Stimulated activated CD4-positive, alpha-beta T cell treated with anti-CD3 and anti-CD28 coated beads, Interleukin-2, amount 100 ng/mL, for 24 hours (primary cell): ENCODE measurements around the gene COL4A4.

Experiments used
- DNase-seq, 2 donors: peaks; one replicate each; pipeline ENCODE4 v3.0.0-alpha.2; 2020

The COL4A4 gene

DNA sequence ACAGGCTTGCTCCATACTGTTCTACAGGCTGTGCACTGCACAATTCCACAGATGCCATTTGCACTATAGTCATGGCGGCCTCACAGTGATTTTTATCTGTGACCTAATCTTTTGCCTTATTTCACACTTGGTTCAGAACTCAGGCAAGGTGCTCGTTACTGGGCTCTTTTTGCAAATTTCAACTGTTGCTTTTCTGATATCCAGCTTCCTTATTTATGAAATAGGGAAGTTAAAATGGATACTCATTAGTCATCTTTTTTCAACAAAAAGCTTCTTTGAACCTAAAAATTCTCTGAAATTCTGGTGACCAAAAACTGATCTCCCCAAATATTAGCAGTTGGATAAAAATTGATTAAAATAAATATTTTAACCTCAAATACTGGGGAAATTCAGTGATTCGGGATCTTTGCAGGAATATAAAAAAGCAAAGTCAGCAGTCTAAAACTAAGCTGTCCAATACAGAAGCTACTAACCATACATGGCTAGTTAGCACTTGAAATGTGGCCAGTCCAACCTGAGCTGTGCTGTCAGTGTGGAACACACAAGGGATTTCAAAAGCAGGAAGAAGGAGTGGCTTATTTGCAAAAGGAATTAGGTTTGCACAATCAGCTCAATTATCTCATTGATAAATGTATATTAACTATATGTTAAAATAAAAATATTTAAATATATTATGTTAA lies 134.4 kb downstream of the COL4A4 start:
- no peak for DNase-seq

DNA sequence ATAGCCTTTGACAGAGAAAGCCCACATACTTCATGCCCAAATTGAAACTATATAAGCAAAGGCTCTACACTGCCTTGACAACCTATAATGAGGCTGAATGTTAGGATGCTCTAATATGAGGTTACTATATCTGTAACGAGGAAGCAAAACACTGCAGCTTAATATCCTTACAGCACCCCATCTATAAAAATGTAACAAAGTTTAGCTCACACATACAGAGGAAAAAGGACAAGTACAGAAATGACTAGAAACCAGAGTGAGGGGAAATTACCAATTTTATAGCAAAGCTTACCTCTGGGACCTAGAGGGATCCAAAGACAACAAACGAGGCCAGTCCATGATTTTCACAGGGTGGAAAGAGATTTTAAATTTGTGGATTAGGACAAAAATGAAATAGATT lies 138.5 kb downstream of the COL4A4 start:
- DNase-seq: no peak

DNA sequence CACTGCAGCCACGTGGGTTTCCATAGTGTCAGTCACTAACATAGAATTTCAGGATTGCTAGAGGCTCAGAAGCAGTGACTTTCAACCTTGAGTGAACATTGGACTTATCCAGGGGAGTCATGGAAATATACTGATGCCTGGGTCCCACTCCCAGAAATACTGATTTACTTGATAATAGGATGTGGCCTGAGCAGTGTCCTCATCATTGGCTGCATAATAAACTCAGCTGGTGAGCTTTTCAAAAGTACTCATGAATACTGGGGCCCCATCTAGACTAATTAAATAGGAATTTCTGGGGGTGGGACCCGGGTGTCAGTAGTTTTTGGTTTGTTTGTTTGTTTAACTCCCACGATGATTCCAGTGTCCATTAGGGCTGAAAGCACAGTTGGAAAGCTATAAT lies 141.4 kb downstream of the COL4A4 start:
- DNase-seq: no peak

DNA sequence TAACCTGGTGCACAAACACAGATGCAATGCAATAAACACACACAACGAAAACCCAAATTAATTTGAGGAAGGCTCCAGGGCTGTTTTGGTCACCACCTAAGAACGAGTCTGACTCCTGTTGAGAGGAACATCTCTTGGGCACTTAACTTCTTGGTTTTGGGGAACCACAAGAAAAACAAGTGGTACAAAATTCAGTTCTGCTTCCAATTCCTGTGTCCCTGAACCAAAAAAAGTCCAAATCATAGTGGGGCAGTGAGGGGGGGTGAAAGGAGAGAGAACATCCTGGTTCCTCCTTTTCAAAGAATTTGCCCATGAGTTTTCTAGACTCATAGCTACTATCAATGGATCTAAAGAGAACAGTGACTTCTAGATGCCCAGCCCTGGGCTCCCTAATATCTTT lies 143.6 kb downstream of the COL4A4 start:
- no peak for DNase-seq

DNA sequence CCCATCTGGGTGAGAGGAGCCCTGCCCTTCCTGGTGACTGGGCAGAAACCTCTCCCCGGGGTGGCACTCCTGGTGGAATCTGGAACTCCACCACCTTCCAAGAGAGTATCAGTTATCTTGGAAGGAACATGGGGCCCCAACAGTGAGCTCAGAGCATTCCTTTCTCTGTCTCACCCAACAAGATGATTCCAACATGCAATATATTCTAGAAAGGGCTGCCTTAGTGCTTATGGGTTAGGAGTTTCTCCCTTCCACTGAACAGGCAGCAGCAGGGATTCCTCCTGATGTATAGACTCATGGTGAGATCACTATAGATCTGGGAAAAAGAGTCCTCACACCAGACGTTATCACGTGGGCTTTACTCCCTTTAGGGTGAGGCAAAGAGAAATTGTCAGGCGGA lies 147.1 kb downstream of the COL4A4 start:
- no peak for DNase-seq

DNA sequence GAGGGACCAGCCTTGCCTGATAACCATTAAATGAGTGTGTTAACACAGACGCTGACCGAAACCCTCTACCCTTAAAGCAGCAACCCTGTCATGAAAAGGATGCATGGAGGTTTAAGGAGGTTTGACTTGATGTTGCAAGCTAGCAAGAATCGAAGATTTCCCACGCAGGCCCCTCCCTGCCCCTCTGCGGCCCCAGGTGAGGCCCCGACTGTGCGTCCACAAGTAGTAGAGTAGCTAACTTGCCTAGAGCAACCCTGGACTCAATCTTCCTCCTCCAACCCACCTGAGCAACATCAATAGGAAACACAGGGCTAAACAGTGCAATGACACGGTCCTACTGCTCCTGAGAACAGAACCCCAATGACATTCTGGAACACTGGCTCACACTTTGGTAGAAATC lies 150.1 kb downstream of the COL4A4 start:
- no peak for DNase-seq

DNA sequence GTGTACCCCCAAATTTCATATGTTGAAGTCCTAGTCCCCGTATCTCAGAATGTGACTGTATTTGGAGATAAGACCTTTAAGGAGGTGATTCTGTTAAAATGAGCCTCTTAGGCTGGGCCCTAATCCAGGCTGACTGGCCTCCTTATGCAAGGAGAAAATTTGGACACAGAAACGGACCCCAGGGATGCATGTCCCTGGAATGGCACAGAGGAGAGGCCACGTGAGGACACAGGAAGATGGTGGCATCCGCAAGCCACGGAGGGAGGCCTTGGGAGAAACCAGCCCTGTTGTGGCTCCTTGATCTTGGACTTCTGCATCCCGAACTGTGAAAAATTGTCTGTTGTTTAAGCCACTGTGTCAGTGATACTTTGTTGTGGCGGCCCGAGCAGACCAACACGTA lies 150.7 kb downstream of the COL4A4 start:
- DNase-seq: no peak

DNA sequence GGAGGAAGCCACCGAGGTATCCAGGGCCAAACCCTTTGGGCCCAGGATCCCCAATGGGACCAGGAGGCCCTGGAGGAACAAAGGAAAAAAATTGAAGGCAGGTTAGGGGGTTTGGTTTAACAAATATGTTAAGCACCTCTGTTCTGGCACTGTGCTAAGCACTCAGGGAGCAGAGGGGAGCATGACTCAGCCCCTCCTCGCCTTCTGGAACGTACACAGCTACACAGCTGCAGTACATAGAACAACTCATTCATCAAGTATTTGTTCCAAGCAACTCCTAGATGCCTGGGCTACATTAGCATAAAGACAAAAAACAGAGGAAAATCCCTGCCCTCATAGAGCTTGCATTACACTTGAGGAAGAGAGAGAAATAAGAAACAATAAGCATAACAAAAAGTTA lies 153.6 kb downstream of the COL4A4 start:
- no peak for DNase-seq

DNA sequence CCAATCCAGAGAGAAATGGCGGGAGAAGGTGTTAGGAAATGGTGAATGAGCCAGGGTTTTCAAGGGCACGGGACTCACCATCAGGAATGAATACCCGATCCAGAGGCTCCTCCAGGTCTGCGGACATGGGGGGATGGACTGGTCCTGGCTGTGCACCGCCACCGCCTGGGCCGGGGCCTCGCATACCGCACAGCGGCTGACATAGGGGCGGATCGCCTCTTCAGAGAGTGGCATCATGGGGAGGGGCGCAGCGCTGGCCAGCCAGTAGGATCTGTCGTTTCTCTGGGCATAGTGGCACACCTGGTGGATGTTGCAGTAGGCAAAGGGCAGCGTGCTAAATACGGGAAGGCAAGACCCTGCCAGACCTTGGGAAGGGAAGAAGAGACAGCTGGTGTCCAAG lies 156.1 kb downstream of the COL4A4 start:
- no peak for DNase-seq

DNA sequence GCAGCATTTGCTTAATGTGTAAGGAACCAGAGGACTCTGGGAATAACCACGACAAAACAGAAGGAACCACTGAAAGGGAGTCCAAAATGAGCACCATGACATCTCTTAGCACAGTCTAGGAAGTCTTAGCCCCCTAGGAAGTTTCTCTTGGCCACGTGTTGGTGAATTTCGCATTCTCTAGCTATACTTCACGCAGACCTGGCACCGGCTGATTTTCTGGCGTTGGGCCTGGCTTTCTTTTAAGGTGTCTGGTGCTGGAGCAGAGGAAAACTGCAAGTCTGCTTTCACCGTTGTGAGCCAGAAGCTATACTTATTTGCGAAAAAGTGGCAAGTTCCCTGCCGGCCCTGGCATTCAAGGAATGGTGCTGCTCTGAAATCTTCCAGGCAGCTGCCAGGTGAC lies 156.9 kb downstream of the COL4A4 start:
- no peak for DNase-seq

DNA sequence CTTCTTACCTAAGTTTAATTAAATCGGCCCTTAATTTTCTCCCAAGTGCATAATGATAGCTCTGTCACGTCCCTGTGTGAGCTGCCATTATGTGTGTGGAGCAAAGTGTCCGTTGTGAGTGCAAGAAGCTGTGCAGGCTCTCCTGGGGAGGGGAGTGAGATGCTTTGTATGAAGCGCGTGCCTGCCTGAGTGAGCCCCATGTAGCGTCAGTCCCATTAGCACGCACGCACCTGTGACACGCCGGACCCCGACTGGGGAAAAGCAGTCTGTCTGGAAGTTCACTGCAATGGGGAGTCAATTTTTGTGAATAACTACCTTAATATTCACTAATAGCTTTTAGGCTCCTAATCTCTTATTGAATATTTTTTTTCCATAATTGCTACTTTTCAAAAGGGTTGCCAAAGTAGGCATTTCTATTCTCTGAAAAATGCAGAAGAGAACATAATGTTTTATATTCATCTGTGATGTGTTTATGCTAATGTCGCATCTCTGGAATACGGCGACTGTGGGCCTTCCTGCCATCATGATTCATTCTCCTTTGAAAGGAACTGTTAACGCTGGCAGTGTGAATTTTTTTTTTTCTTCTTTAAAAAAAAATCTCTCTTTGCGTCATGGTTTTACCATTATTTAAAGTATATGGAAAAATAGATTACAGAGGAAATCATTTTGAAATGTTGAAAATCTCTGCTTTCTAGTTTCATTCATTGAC lies 157.7 kb downstream of the COL4A4 start:
- no peak for DNase-seq

DNA sequence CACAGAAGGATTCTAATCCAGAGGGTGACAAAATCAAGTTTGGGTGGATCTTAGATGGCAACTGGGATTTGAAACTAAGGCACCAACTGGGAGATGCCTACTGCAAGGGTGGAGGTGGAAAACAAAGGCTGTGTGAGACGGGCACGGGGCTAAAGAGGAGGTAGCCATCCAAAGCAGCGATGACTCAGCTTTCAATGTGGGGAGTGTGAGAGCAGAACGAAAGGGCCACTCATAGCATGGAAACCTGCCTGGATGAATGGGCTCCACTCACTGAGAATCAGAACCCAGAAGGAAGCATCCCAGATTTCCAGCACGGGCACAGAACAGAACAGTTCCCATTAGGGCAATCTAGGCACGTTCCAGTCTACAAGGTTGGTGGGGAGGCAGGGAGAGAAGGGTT lies 159.5 kb downstream of the COL4A4 start:
- DNase-seq: no peak

DNA sequence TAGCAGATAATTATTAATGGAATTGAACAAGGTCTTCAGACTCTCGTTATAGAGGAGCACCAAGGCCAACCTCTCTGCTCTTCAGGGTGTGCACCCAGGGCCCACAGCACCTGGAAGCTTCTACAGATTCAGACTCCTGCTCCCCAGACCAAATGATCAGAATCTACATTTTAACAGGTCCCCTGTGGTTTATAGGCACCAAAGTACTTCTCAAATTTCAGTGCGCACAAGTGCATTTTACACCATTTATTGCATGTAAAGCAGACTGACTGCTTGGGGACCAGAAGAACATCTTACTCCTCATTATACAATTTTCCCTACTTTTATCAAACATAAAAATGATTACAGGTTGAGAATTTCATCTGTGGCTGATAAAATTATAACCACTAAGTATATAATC lies 163.9 kb downstream of the COL4A4 start:
- no peak for DNase-seq

DNA sequence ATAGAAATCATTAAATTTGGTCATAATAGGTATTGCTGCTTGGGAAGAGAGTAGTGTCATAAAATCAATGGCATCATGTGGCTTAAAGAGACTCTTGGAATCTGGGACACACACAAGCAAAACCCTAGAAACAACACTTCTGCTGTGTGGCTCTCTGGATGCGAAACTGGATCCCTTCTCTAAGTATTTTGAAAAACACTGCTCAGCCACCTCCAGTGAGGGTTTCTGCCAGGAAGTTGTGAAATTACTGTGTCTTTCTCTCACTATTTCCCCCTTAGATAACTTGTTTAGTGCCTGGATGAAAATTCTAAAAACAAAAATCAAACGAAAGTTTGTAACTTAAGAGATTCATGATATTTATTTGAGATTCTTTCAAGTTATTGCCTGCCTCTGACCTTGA lies 164.3 kb downstream of the COL4A4 start:
- no peak for DNase-seq

DNA sequence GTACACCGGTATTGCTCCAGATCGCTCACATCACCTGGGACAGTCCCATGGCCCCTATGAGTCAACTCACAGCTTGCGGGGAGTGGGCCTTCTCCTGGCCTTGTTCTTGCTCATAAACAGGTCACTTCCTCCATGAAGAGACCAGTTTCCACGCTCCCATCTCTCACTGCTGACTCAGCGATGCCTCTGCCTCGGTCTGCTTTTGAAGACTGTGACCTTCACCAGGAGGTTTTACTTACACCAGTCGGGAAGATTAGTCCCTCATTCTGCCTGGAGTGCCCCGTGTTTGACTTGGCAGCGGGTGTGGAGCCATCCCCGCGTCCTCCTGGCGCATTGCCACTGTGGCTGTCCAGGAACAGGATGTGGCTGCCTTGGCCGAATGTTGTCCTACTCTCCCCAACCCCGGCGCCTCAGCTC lies 168.4 kb downstream of the COL4A4 start:
- DNase-seq: peak; percentile 43 to 58

DNA sequence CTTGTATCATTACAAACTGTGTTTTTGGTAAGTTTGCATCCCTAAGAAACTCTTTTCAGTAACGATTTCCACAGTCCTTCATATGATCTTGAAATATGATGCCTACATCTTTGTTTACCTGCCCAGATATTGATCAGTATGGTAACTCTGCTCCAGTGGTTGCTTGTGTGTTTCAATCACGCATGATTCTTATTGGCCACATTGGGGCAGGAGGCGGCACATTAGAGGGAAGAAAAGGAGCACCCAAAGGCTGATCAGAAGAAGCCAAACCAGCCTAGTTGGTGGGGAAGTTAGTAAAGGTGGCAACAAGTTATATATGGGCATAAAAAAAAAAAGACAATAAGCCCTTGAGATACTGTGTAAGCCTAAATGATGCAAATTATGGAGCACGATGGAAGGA lies 169.2 kb downstream of the COL4A4 start:
- DNase-seq: no peak

DNA sequence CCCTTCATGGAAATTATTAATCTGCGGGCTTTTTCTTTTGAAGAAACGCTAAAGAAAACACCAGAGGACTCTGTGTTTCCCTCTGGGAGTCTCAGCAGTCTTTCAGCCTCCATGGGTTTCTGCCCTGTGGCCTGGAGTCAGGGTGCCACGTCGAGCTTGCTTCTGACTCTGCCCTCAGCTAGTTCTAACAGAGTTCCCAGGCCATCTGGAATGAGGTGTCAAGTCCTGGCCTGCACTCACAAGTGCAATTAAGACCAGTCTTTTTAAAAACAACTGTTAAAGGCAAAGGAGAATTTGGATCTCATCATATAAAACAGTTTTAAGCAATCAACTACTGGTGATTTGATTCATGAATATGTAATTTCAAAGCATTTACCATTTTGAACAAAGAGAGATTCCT lies 170.8 kb downstream of the COL4A4 start:
- no peak for DNase-seq

DNA sequence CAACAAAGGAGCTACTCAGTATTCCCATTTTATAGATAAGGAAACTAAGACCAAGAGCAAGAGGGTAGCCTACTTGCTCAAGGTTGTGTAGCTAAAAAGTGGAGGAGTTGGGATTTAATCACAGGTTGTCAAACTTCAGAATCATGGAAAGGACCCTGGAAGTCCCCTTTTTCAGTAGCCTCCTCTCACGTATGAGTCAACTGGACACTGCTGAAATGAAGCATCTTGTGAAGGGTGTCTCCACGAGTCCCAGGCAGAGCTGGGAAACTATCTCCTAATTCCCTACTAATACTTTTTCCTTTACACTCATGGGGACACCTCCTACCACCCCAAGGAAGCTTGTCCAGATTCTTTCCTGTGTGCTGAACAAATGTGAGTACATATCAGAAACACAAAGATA lies 172.3 kb downstream of the COL4A4 start:
- no peak for DNase-seq

DNA sequence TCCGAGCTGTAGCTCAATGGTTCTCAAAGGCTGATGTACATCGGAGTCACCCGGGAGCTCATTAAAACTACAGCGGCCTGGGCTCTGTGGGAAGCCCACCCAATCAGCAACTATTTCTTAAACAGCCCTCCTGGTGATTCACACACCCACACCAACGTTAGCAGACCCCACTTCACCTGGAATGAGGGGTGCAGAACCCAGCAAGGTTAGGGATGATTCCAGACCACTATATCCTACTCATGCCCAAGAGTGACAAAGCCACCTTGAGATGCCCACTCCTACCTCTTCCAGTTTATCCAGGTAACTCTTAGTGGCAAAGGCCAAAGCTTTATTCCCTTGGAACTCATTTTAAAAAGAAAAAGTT lies 178.4 kb downstream of the COL4A4 start:
- DNase-seq: no peak

DNA sequence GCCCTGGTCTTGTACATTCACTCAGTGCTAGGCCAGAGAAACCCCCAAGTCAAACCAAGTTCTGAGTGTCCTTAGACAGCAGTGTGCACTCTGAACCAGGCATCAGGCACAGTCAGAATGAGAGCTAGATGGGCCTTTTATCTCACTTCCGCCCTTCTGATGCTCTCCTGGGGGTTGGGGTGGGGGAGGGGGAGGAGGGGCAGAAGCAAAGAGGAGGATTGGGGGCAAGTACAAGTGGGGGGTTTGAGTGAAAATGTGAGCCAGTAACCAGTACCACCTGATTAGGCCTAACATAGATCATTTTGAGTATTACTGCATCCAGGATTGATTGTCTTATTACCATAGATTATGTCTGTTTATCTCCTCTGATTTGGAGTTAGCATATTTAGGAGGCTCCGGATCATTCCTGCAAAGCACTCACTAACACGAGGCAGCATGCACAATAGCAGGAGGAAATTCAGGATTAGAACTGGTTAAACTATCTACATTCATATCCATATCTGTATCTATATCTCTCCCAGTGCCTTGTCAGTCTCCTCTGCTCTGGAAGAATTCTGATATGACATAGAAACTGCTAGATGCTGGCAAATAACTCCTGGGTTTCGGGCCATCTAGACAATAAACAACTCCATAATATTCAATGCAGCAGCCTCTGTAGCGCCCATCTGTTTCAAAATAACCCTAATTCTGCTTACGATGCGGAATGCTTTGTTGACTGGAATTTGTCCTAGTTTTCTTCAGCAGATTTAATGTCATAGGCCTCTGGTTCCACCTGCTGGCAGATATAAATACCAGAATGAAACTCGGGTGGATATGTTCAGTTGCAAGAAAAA lies 179.0 kb downstream of the COL4A4 start:
- DNase-seq: no peak

DNA sequence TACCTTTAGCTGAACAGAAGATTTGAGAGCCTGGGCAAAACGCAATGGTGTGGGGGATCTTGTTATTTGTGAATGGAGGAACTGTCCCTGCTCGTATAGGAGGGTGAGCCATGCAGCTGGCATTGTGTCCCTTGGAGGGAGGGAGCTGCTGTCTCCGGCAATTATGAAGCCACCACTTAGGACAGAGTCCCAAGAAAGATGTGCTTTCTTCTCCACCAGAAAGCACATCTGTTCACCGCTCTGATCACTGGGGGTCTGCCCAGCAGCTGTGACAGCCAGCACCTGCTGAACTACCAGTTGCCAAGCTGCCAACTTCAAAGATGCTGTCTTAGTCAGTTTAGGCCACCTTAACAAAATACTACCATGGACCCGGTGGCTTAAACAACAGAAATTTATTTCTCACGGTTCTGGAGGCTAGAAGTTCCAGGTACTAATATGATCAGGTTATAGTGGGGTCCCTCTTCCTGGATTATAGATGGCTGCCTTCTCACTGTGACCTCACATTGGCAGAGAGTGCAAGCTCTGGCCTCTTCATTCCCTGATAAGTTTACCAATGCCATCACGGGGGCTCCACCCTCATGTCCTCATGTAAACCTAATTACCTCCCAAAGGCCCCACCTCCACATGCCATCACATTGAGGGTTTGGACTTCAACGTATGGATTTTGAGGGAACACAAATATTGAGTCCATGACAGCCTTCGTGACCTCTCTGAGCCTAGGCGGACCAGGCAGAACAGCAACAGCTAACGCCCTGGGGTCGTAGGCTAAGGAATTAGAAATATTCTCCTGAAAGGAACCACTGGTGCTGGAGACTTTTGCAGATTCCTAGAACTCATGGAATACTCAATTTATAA lies 179.9 kb downstream of the COL4A4 start:
- no peak for DNase-seq

DNA sequence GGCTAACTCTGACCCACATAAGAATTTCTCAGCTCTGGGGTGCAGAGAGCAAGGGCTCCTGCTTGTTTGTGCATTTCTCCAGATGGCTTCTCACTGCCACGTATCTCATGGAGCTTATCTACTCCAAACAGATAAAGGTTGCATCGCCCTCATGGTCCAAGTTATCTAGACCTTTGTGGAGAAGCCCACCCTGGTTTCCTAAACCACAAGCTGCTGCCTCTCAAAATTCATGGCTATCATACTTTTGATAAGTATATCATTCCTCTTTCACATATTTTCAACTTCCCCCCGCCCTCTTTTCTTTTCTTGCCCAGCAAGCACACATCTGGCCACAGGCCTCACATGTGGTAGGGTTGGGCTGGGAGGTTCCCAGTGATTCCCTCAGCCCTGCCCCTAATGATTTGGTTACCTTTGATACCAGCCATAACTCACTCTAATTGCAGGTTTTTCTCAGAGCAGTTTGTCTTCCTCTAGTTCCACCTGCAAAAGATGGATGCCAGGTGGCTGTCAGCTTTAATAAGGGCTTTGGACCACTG lies 182.1 kb downstream of the COL4A4 start:
- DNase-seq: no peak

DNA sequence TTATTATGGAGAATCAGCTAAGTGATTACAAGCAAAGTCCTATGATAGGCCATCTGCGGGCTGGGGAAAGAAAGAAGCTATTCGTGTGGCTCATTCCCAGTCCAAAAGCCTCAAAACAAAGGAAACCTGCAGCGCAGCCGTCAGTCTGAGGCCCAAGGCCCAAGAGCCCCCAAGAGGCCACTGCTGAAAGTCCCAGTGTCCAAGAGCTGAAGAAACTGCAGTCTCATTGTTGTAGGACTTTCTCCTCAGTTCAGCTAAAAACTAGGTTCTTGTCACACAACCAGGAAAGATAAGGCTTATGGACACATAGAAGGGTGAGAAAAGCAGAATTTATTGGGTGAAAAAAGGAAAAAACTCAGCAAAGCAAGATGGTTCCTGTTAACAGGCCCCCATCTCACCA lies 185.0 kb downstream of the COL4A4 start:
- no peak for DNase-seq
